Lower leg skin (tissue), 3 donors: ENCODE results near the gene BPIFB6.

Experiments used
- CTCF ChIP-seq, 3 donors: fragments of 450-650 bp; IDR thresholded peaks; one replicate each; pipeline ENCODE4 v1.5.1; 2016; ENCODE audit warnings: antibody characterized with exemption in 3 of 3, mild to moderate bottlenecking in 3 of 3, moderate library complexity in 2 of 3
- POLR2A ChIP-seq, 2 donors: fragments of 450-650 bp; IDR thresholded peaks; one replicate each; pipeline ENCODE4 v1.6.1; 2016 to 2017; ENCODE audit warnings: antibody characterized with exemption in 2 of 2, mild to moderate bottlenecking in 1 of 2, moderate library complexity in 1 of 2

DNA sequence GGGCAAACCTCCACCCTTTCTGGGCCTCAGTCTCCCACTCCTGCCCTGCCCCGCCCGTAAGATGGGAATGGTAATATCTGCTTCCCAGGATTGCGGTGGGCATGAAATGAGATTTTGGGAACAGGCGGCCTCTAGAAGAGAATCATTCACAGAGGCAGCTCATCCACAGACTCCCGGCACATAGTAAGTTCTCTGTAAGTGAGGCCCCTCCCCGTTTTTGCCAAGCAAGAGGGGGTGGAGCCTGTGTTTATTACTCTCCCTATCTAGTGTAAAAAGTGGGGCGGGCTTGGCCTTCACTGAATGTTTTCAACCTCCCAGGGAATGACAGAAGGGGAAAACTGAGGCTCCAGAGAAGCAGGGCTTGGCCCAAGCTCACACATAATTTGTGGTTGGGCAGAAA lies 47.3 kb upstream of the BPIFB6 start:
- TF ChIP-seq CTCF (IDR thresholded peaks at IDR 0.05) (no peak), POLR2A (IDR thresholded peaks at IDR 0.05) (no peak)
